C4-2B (cell line): Measurements from ENCODE around the gene SLC39A3.

ENCODE experiments used
- ZFX ChIP-seq: fragments of 450-650 bp; IDR thresholded peaks from 2 replicates; pipeline ENCODE4 v1.6.1; 2017
- TF ChIP-seq, protein P1 (sequence below): fragments of 450-650 bp; conservative IDR thresholded peaks from 2 replicates; pipeline ENCODE4 v1.5.1; 2017; ENCODE audit warnings: mild to moderate bottlenecking

DNA sequence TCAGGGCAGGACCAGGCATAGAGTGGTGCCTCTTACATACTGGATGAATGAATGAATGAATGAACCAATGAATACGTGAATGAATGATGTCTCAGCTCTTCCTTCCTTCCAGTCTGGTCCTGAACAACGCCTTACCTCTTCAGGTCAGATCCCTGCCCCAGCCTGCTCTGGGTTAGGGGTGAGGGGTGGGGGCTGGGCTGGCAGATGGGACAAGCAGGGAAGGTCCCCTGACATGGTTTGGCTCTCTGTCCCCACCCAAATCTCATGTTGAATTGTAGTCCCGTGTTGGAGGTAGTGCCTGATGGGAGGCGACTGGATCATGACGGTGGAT is 28.0 kb downstream of the SLC39A3 start:
- TF ChIP-seq, protein P1, sequence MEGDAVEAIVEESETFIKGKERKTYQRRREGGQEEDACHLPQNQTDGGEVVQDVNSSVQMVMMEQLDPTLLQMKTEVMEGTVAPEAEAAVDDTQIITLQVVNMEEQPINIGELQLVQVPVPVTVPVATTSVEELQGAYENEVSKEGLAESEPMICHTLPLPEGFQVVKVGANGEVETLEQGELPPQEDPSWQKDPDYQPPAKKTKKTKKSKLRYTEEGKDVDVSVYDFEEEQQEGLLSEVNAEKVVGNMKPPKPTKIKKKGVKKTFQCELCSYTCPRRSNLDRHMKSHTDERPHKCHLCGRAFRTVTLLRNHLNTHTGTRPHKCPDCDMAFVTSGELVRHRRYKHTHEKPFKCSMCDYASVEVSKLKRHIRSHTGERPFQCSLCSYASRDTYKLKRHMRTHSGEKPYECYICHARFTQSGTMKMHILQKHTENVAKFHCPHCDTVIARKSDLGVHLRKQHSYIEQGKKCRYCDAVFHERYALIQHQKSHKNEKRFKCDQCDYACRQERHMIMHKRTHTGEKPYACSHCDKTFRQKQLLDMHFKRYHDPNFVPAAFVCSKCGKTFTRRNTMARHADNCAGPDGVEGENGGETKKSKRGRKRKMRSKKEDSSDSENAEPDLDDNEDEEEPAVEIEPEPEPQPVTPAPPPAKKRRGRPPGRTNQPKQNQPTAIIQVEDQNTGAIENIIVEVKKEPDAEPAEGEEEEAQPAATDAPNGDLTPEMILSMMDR = no peak
- no peak for TF ChIP-seq ZFX
